HCT116 (cell line): ENCODE results near the gene MEF2D.

ENCODE experiments used
- ATF3 ChIP-seq: IDR thresholded peaks from 2 replicates; pipeline ENCODE4 v1.6.1; 2012
- CBX3 ChIP-seq: IDR thresholded peaks from 2 replicates; pipeline ENCODE4 v1.6.1; 2012; ENCODE audit warnings: low read depth
- CTCF ChIP-seq, 3 experiments: fragments of 200-600 bp in 1 of 3; sonication (generic) in 1 of 3; IDR thresholded peaks in 2 of 3; conservative IDR thresholded peaks in 1 of 3; 2 replicates each; pipeline ENCODE4 v1.5.1; 2012 to 2017; ENCODE audit warnings: low read depth in 2 of 3, low read length in 2 of 3, antibody characterized with exemption in 1 of 3, borderline replicate concordance in 1 of 3, control low read depth in 1 of 3, mild to moderate bottlenecking in 1 of 3, mixed read lengths in 1 of 3, mixed run types in 1 of 3, moderate library complexity in 1 of 3; ENCODE audit not compliant: insufficient read depth in 1 of 3
- EGR1 ChIP-seq: IDR thresholded peaks from 2 replicates; pipeline ENCODE4 v1.6.1; 2012; ENCODE audit warnings: low read depth
- EZH2 ChIP-seq: fragments of 200-600 bp; sonication (generic); IDR thresholded peaks from 2 replicates; pipeline ENCODE4 v1.6.1; 2017; ENCODE audit warnings: antibody characterized with exemption, mixed run types
- JUND ChIP-seq: IDR thresholded peaks from 2 replicates; pipeline ENCODE4 v1.6.1; 2012
- MAX ChIP-seq: IDR thresholded peaks from 2 replicates; pipeline ENCODE4 v1.6.1; 2012
- POLR2A ChIP-seq: IDR thresholded peaks from 2 replicates; pipeline ENCODE4 v1.7.0; 2011; ENCODE audit warnings: borderline replicate concordance; ENCODE audit not compliant: insufficient read depth, insufficient read length; ENCODE audit errors: extremely low read depth
- POLR2AphosphoS5 ChIP-seq: IDR thresholded peaks from 2 replicates; pipeline ENCODE4 v1.6.1; 2011; ENCODE audit warnings: mild to moderate bottlenecking, low read depth, low read length, moderate library complexity
- REST ChIP-seq: IDR thresholded peaks from 2 replicates; pipeline ENCODE4 v1.6.1; 2012; ENCODE audit warnings: low read depth
- SP1 ChIP-seq: IDR thresholded peaks from 2 replicates; pipeline ENCODE4 v1.6.1; 2012; ENCODE audit warnings: low read depth
- TCF7L2 ChIP-seq: IDR thresholded peaks from 2 replicates; pipeline ENCODE4 v1.7.0; 2011; ENCODE audit warnings: borderline replicate concordance, inconsistent platforms; ENCODE audit not compliant: insufficient read depth, insufficient read length; ENCODE audit errors: extremely low read depth
- YY1 ChIP-seq: IDR thresholded peaks from 2 replicates; pipeline ENCODE4 v1.6.1; 2011; ENCODE audit warnings: low read length, low read depth, moderate library complexity, mild to moderate bottlenecking; ENCODE audit not compliant: insufficient replicate concordance; ENCODE audit errors: extremely low read depth
- ZFX ChIP-seq: fragments of 450-650 bp; IDR thresholded peaks from 2 replicates; pipeline ENCODE4 v1.6.1; 2017

GRCh38 chr1:156482276-156482675 is 18.3 kb downstream of the MEF2D start:
- TF ChIP-seq REST: no peak
- TF ChIP-seq POLR2A: no peak
- TF ChIP-seq YY1: no peak
- TF ChIP-seq MAX: no peak
- no peak for TF ChIP-seq CTCF (IDR thresholded peaks at IDR 0.05 in 2 of 3, conservative IDR thresholded peaks at IDR 0.05 in 1 of 3; ENCODE audit: borderline replicate concordance in 1 of 3, insufficient read depth in 1 of 3, low read depth in 2 of 3, low read length in 2 of 3)
- TF ChIP-seq POLR2AphosphoS5: no peak
- TF ChIP-seq ATF3: no peak
- TF ChIP-seq JUND: no peak
- TF ChIP-seq SP1: no peak
- no peak for TF ChIP-seq EZH2
- no peak for TF ChIP-seq ZFX
- no peak for TF ChIP-seq TCF7L2
- no peak for TF ChIP-seq EGR1
- no peak for TF ChIP-seq CBX3
